Spleen (tissue), 7 donors: ENCODE data around the gene ACSF3.
"Not testable (repeated sequence)": the region's sequence is repeated elsewhere in the genome, so short reads cannot be mapped to it uniquely, and the experiment has no call there.

Experiments
- POLR2A ChIP-seq, 3 donors: fragments of 450-650 bp; IDR thresholded peaks; one replicate each; pipeline ENCODE4 v1.5.1; 2017; ENCODE audit warnings: antibody characterized with exemption in 3 of 3, mild to moderate bottlenecking in 1 of 3
- POLR2AphosphoS5 ChIP-seq, 3 donors: sonication (generic); formaldehyde crosslinking; IDR thresholded peaks; one replicate each; pipeline ENCODE4 v1.5.1; 2017; ENCODE audit warnings: antibody characterized with exemption in 3 of 3
- TF ChIP-seq, protein P1 (sequence below), 11 experiments: fragments of 200-600 bp in 7 of 11; fragments of 450-650 bp in 4 of 11; sonication (generic) in 4 of 11; IDR thresholded peaks in 8 of 11; conservative IDR thresholded peaks in 3 of 11; 1 replicate in 7 of 11; 2 replicates in 4 of 11; pipeline versions ENCODE4 v1.4.0 to v1.8.0; 2016 to 2021; ENCODE audit warnings: antibody characterized with exemption in 11 of 11, inconsistent platforms in 4 of 11, mild to moderate bottlenecking in 1 of 11
- donor health status: DM: no; HTN: no; CAD: no; lungs with moderate emphysema.
- donor health status: DM: no; HTN: no; CAD: no.
- donor health status: DM: no; HTN: no; CAD: no.

DNA sequence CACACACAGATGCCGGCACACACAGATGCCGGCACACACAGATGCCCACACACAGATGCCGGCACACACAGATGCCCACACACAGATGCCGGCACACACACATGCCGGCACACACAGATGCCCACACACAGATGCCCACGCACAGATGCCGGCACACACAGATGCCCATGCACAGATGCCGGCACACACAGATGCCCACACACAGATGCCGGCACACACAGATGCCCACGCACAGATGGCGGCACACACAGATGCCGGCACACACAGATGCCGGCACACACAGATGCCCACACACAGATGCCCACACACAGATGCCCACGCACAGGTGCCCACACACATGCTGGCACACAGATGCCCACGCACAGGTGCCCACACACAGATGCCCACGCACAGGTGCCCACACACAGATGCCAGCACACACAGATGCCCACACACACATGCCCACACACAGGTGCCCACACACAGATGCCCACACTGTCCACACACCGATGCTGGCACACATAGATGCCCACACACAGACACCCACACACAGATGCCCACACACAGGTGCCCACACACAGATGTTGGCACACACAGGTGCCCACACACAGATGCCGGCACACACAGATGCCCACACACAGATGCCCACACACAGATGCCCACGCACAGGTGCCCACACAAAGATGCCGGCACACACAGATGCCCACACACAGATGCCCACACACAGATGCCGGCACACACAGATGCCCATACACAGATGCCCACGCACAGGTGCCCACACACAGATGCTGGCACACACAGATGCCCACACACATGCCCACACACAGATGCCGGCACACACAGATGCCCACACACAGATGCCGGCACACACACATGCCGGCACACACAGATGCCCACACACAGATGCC lies 95.1 kb downstream of the ACSF3 start:
- TF ChIP-seq, protein P1, sequence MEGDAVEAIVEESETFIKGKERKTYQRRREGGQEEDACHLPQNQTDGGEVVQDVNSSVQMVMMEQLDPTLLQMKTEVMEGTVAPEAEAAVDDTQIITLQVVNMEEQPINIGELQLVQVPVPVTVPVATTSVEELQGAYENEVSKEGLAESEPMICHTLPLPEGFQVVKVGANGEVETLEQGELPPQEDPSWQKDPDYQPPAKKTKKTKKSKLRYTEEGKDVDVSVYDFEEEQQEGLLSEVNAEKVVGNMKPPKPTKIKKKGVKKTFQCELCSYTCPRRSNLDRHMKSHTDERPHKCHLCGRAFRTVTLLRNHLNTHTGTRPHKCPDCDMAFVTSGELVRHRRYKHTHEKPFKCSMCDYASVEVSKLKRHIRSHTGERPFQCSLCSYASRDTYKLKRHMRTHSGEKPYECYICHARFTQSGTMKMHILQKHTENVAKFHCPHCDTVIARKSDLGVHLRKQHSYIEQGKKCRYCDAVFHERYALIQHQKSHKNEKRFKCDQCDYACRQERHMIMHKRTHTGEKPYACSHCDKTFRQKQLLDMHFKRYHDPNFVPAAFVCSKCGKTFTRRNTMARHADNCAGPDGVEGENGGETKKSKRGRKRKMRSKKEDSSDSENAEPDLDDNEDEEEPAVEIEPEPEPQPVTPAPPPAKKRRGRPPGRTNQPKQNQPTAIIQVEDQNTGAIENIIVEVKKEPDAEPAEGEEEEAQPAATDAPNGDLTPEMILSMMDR (IDR thresholded peaks at IDR 0.05 in 8 of 11, conservative IDR thresholded peaks at IDR 0.05 in 3 of 11): not testable (repeated sequence)
- not testable (repeated sequence) for TF ChIP-seq POLR2AphosphoS5, POLR2A (IDR thresholded peaks at IDR 0.05)
